ENCODE data around the gene NENF.

Gene NENF

GRCh38 chr1:212415107-212415841 is 17.4 kb upstream of the NENF start:
- TF ChIP-seq CTCF (IDR thresholded peaks at IDR 0.05; ENCODE audit: low read depth, low read length), result no peak

DNA sequence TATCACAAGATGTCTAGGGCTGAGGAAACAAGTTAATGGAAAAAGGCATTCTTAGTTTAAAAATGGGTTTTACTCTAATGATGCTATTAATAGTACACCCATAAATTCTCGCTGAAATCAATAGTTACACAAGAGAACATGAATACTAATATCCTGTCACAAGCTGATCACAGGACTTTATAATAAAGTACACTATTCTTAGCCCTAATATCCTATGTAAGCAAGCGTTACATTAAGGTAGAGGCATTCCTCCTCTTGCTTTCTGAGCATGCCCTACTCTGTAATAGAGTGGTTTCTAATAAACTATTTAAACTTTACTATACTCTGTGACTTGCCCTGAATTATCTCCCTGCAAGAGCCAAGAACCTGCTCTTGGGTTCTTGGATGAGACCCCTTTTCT is 11.6 kb upstream of the NENF start:
- no peak overlapping the region for H3K4me3 ChIP-seq (ENCODE audit: low read depth, low read length)
- no peak for TF ChIP-seq CTCF (IDR thresholded peaks at IDR 0.05; ENCODE audit: low read depth, low read length)

More at GRCh38 chr1:212415107-212415841, 17.4 kb upstream of the NENF start:
- H3K4me3 ChIP-seq (ENCODE audit: low read depth, low read length), result peak overlapping the region; percentile 86

DNA sequence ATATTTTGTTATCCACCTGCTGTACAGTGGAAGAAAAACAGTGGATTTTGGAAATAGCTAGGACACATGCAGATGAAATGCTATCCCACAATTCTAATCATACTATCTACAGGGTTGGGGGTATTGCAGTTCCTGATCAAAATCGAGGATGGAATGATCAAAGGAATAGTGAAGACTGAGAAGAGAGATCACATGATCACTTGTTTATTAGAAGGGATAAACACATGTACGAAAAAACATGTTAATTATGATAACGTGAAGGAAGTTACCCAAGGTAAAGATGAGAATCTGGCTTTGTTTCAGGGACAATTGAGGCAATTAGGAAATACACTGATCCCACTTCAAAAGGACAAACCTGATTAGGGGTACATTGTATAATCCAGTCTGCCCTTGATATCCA is 8.8 kb upstream of the NENF start:
- H3K4me3 ChIP-seq (ENCODE audit: low read depth, low read length), result no peak overlapping the region
- no peak for TF ChIP-seq CTCF (IDR thresholded peaks at IDR 0.05; ENCODE audit: low read depth, low read length)

DNA sequence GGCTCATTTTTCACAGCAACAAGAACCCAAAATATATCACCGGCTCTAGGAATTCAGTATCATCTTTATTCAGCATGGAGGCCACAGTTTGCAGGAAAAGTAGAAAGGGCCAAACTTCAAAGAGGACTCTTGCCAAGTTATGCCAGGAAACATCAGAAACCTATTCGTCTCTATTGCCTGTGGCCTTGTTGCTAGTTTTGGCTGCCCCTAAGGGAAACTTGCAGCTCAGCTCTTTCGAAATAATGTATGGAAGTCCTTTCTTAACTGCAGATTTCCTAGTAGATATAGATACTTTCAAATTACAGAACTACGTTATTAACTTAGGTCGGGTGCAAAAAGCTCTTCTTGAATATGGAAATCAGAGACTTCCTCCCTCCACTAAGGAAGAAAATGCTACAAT is 4.2 kb upstream of the NENF start:
- no peak overlapping the region for H3K4me3 ChIP-seq (ENCODE audit: low read depth, low read length)
- TF ChIP-seq CTCF (IDR thresholded peaks at IDR 0.05; ENCODE audit: low read depth, low read length), result no peak

GRCh38 chr1:212430416-212430815 is 2.3 kb upstream of the NENF start:
- H3K4me3 ChIP-seq (ENCODE audit: low read depth, low read length), result no peak overlapping the region
- no peak for TF ChIP-seq CTCF (IDR thresholded peaks at IDR 0.05; ENCODE audit: low read depth, low read length)

GRCh38 chr1:212430955-212431394 is 1.7 kb upstream of the NENF start:
- no peak for TF ChIP-seq CTCF (IDR thresholded peaks at IDR 0.05; ENCODE audit: low read depth, low read length)
- H3K4me3 ChIP-seq (ENCODE audit: low read depth, low read length), result no peak overlapping the region

- H3K4me3 ChIP-seq (ENCODE audit: low read depth, low read length), result no peak overlapping the region
- TF ChIP-seq CTCF (IDR thresholded peaks at IDR 0.05; ENCODE audit: low read depth, low read length), result no peak
Observed at GRCh38 chr1:212431644-212432043, 1.1 kb upstream of the NENF start.

All from WI38 (cell line).